ENCODE measurements around the gene ARF3. TPM values are rescaled to one million over a fixed set of nuclear protein-coding genes. Genes with fewer than 3 reads are reported as not detected.
A peak's percentile ranks its signal among the peaks of the same experiment; 100 is the strongest.

ARF3 gene
- total and polyA plus RNA-seq, 9 of the 15 experiments (the other 6 are each of a cell fraction or from before 2014, with no cell fraction given): 5.9 to 170 (median 64.4) TPM

GRCh38 chr12:48999371-49000131 lies 42.3 kb upstream of the ARF3 start, which contains the start of gene DDN (continued):
- no peak for TF ChIP-seq MLX (CRISPR knock-in tag; conservative IDR thresholded peaks at IDR 0.05)
- TF ChIP-seq MXI1 (IDR thresholded peaks at IDR 0.05; ENCODE audit: low read depth, low read length): no peak
- TF ChIP-seq ZZZ3 (IDR thresholded peaks at IDR 0.05): no peak
- peak; percentile 44; the same call in 1 of the 2 replicates for TF ChIP-seq ETS1 (conservative IDR thresholded peaks at IDR 0.05; ENCODE audit: control insufficient read depth, low read depth, low read length)
- TF ChIP-seq TSHZ1 (CRISPR knock-in tag; IDR thresholded peaks at IDR 0.05): no peak
- no peak for TF ChIP-seq DDX20 (tag; IDR thresholded peaks at IDR 0.05; ENCODE audit: low read depth)
- TF ChIP-seq ZNF239 (CRISPR knock-in tag; IDR thresholded peaks at IDR 0.05): no peak
- TF ChIP-seq ZNF134 (CRISPR knock-in tag; conservative IDR thresholded peaks at IDR 0.05): no peak
- no peak for TF ChIP-seq ZNF318 (IDR thresholded peaks at IDR 0.05; ENCODE audit: borderline replicate concordance in 1 of 2, low read depth in 1 of 2)
- TF ChIP-seq TBP (optimal IDR thresholded peaks at IDR 0.05; ENCODE audit: low read depth, low read length): peak; percentile 19
- TF ChIP-seq ZNF696 (CRISPR knock-in tag; conservative IDR thresholded peaks at IDR 0.05): no peak
- TF ChIP-seq KAT7 (CRISPR knock-in tag; IDR thresholded peaks at IDR 0.05; ENCODE audit: borderline replicate concordance): no peak
- TF ChIP-seq GABPB1 (CRISPR knock-in tag; IDR thresholded peaks at IDR 0.05): 0 out of 2 replicates have a peak, but pooled peaks have one; percentile 6

Data from K562 (cell line).